Activated T-cell treated with anti-CD3 and anti-CD28 coated beads for 4 hours (primary cell): ENCODE results near the gene UBR4.

ENCODE experiments used
- DNase-seq: peaks from one replicate; pipeline ENCODE4 v3.0.0-alpha.2; 2020

UBR4 gene

GRCh38 chr1:19087737-19088594 is 122.1 kb downstream of the UBR4 start:
- no peak for DNase-seq

- DNase-seq, result no peak
These were observed 122.9 kb downstream of the UBR4 start for GRCh38 chr1:19087017-19087736.

DNA sequence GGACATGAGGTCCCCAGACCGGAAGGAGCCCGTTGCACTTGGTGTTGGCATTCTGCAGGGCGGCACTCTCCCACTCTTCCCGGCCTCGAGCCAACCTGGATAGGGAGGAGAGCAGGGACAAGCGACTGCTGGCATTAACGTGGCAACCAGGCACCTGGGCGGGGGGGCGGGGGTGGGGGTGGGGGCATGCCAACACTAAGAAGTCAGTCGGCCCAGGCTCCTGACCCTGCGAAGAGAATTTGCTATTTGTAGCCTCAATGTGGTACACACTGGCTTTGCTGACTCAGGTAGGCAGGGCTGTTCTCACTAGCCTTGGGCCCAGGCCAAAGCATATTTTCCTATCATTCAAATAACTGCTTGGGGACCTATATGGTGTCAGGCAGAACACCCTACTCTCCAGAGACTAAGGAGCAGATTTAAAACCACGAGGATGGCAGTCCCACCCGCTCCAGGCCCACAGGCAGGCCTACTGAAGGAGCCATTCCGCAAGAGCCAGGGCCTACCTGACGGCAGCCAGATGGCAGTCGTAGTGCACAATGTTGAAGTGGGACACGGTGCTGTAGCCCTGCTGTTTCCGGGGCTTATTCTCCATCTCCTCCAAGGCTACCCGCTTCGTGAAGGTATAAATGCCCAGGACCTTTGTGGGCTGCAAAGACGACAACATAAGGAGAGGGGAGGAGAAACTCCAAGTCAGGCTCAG is 123.7 kb downstream of the UBR4 start:
- DNase-seq, result no peak

DNA sequence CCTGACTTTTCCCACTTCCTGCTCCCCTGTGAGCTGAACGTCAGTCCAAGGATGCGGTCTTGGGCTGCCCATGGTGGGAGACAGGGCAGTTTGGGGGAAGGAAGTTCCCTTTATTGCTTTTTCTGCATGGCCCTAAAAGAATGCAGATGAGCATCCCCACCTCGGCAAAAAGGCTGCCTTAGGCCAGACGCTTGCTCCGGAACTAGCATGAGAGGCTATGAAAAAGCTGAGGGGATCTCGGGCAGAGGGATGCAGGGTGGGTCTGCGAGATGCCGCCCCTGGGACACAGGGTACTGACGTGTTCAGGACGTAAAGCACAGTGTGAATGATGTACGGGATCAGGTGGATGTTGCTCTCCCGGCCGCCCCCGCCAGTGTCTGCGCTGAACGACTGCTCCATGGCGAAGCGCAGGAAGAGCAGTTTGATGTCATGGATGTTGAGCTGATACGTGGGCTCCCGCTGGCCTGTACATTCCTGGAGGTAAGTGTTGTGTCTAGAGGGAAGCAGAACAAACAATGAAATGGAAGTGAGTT is 125.8 kb downstream of the UBR4 start:
- DNase-seq, result no peak

- DNase-seq, result no peak
These were observed 127.0 kb downstream of the UBR4 start for GRCh38 chr1:19083081-19083480.

GRCh38 chr1:19081218-19081893 is 128.7 kb downstream of the UBR4 start:
- DNase-seq, result no peak

DNA sequence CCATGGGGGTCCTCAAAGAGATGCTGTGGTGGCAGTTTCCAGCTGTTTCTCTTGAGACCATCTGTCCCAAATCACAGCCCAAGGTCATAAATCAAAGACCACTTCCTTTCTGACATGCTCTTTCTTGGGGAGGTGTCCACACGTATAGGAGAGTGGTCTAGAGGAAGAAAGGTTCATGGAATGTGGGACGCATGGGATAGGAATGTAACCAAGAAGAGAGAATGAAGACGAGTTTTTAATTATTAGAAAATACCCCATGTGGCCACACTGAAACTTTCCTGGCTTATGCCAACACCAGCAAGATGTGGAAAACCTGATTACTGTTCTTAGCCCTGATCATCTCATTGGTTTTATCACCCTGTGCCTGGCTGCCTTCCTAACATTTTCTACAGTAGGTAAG is 129.3 kb downstream of the UBR4 start:
- no peak for DNase-seq

GRCh38 chr1:19079541-19080472 is 130.3 kb downstream of the UBR4 start:
- DNase-seq, result no peak

DNA sequence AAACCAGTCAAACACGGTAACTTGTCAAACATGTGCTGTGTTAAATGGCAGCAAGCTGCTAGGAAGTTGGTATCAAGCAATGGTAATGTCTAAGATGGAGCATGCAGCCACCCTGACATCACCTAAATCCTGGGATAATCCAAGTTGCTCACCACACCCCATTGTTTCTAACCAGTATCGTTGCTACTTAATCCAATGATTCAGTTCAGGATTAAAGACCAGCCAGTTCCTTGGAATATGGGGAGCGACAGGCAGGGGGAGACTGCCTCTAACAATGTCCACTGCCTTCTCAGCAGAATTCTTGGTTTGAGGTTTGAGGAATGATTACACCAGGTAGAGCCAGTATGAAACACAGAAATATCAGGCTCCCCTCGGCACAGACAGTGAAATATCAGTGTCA is 131.5 kb downstream of the UBR4 start:
- DNase-seq, result no peak

DNA sequence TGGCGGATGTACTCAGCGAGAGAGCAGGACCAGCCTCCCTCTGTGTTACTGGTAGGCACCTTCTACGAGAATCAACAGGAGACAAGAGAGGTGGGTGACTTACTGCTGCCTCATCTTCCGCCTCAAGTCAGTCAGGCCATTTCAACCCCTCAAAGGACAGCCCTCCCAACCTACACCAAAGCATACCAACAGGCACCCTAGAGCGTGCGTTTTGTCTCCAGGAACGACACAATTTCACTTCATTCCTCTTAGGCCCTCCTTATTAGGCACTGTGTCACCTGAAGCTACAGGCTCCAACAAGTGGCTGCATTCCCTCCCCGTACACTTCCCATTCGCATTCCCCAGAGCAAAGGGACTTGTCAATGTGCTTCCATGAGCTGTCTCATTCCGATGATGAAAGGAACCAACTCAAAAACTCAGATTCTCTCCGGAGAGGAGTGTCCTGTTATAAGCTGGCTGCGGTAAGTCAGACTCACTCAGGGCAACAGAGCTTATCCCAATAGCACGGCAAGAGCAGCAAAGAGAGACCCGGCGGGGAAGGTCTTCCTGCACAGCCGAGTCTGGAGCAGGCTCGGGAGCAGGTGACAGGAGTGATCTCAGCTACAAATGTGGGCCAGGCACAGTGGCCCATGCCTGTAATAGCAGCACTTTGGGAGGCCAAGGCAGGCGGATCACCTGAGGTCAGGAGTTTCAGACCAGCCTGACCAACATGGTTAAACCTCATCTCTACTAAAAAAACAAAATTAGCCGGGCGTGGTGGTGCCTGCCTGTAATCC is 133.0 kb downstream of the UBR4 start:
- DNase-seq, result no peak

DNA sequence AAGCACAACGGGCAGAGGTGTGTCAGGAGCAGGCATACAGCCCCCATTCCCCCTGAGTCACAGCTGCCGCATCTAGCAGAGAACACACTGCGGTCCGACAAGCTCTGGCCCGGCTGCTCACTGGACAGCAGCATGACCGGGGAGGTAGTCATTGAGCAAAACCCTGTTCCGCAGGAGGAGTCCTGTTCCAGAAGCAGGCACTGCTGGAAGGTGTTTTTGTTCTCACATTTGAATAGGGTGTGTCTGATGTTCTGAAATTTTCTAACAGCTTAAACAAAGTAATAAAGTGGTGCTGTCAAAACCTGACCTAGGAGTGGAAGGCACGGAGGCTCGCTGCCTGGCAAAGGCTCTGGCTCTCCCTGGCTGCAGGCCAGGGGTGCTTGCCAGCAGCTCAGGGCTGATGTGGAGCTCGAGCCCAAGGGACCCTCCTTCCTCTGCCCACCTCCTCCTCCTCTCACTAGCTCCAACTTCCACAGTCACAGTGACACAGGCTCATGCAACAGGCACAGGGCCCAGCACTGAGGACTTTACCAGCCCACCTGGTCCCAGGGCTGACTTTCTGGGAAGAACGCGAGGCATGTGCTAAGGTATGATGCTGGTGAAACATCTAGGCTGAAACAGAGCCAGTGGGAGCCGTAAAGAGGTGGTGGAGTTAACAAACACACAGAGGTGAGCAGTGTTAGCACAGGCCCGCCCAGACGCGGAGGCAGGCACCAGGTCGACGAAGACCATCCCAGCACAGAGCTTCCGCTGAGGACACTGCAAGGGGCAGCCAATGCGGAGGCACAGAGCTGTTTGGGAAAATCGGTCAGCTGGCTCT is 135.0 kb downstream of the UBR4 start:
- DNase-seq, result no peak

GRCh38 chr1:19074361-19074901 is 135.6 kb downstream of the UBR4 start:
- DNase-seq, result peak; percentile 24

GRCh38 chr1:19073311-19074186 is 136.5 kb downstream of the UBR4 start:
- no peak for DNase-seq

DNA sequence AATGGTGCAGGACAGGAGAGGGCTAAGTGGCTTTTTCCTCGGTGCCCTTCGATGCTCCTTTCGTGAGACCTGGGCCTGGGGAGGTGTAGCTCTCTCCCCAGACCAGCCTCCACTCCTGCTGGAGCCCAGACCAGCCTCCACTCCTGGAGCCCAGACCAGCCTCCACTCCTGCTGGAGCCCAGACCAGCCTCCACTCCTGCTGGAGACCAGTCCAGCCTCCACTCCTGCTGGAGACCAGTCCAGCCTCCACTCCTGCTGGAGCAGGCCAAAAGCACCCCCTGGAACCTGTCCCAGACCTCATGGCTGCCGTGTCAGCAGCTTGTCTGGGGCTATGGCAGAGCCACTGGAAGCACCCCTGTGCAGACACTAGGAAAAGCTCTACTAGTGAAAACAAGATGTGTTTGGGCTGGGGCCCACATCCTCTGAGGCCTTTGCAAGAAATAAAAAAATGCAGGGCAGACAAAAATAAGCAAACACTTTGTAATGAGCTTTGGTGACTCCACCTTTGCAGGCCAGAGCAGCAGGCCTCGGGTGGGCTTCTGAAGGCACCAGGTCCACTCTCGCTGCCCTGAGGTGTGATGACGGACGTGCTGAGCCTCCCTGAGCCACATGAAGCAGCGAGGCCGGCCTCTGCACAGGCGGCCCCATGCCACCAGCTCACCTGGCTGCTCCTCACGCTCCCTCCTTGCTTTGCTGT is 137.6 kb downstream of the UBR4 start:
- no peak for DNase-seq

- no peak for DNase-seq
These were observed 138.3 kb downstream of the UBR4 start for GRCh38 chr1:19071674-19072281.

- DNase-seq, result no peak
These were observed 139.0 kb downstream of the UBR4 start for GRCh38 chr1:19070891-19071621.

- no peak for DNase-seq
These were observed 139.8 kb downstream of the UBR4 start for GRCh38 chr1:19070197-19070651.
